A549 treated with AZD9567 at 1 μM for 4 hours (cell line): Measurements from ENCODE around the gene OR6M1. TPM values are rescaled to one million over a fixed set of nuclear protein-coding genes. Genes with fewer than 3 reads are reported as not detected.

Experiments used
- total RNA-seq: library from RNA; stranded (reverse); fragments of 200-300 nt; extraction: Qiagen RNA extraction; gene quantifications from 5 replicates; pipeline ENCODE4 v1.2.3, GENCODE V29; 2022; ENCODE audit not compliant: insufficient read depth

The OR6M1 gene, protein sequence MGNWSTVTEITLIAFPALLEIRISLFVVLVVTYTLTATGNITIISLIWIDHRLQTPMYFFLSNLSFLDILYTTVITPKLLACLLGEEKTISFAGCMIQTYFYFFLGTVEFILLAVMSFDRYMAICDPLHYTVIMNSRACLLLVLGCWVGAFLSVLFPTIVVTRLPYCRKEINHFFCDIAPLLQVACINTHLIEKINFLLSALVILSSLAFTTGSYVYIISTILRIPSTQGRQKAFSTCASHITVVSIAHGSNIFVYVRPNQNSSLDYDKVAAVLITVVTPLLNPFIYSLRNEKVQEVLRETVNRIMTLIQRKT
- not detected in 5 replicates for total RNA-seq

DNA sequence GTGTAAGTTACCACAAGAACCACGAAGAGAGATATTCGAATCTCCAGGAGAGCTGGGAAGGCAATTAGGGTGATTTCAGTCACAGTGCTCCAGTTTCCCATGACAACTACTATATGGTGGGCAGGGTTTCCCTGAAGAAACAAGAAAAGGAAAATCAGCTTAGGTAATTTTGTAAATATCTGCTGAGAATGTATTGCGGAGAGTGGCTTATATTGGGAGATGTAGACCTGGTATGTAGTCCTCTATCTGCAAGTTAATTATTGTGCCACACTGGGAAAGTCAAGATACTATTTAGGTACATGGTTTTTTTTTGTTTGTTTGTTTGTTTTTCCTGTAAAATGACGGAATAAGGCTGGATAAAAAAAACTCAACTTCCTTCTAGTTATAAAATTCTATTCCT, at the start of gene OR6M1:
Gene OR6M1 (minus strand): TSS at position 101 of the 400 bp plus-strand sequence. CDS start 0 bp downstream, at position 101.

Other genes starting within 250 kb of the OR6M1 start
- gene SCN3B, start 151.7 kb downstream of the OR6M1 start, total RNA-seq, result 0.13 to 0.19 TPM (median 0.14 TPM) in 4 of 5 replicates, not detected in the other
- 5.2 to 10.1 TPM (median 9.5 TPM) in 5 replicates for gene ZNF202, start 64.7 kb downstream of the OR6M1 start, total RNA-seq
- gene OR6X1, start 51.8 kb downstream of the OR6M1 start, total RNA-seq, result not detected in 5 replicates
- gene TMEM225, start 79.3 kb upstream of the OR6M1 start, total RNA-seq, result not detected in 5 replicates
- gene OR8D4, start 95.8 kb upstream of the OR6M1 start, total RNA-seq, result not detected in 5 replicates
- gene OR4D5, start 133.3 kb upstream of the OR6M1 start, total RNA-seq, result not detected in 5 replicates
- gene OR6T1, start 137.5 kb upstream of the OR6M1 start, total RNA-seq, result not detected in 5 replicates
- not detected in 5 replicates for gene OR10S1, start 171.4 kb upstream of the OR6M1 start, total RNA-seq
- not detected in 5 replicates for gene OR10G6, start 188.8 kb upstream of the OR6M1 start, total RNA-seq
- gene OR10G4, start 206.6 kb upstream of the OR6M1 start, total RNA-seq, result not detected in 5 replicates
- not detected in 5 replicates for gene OR10G9, start 216.7 kb upstream of the OR6M1 start, total RNA-seq
- not detected in 5 replicates for gene OR10G8, start 220.4 kb upstream of the OR6M1 start, total RNA-seq
- not detected in 5 replicates for gene OR10G7, start 235.0 kb upstream of the OR6M1 start, total RNA-seq